ENCODE results near the gene RFXAP. TPM values are rescaled to one million over a fixed set of nuclear protein-coding genes. Genes with fewer than 3 reads are reported as not detected.

RFXAP gene
- total RNA-seq, 1 experiment from 2014 or later: 9.2 TPM

GRCh38 chr13:36774931-36775330 lies 44.1 kb upstream of the RFXAP start:
- DNase-seq (ENCODE audit: low spot score) (no peak), ATAC-seq (no peak)
- POLR2A ChIA-PET: no interaction called here
- Mint-ChIP-seq H3K9me3 (peaks cover 8% of the 10 kb centered on the region), H3K4me1 (peaks cover 27% of the 10 kb centered on the region), H3K36me3 (peaks cover 5% of the 10 kb centered on the region; the same call in 1 of the 2 replicates), H3K27ac (no peak overlapping the region), H3K4me3 (no peak overlapping the region), H3K27me3 (ENCODE audit: low read depth) (no peaks in the 10 kb centered on the region)
- CTCF ChIA-PET: no interaction called here
- no peak for TF ChIP-seq AR (CRISPR knock-in tag; IDR thresholded peaks at IDR 0.05)
- TF ChIP-seq ZMAT4 (CRISPR knock-in tag; IDR thresholded peaks at IDR 0.05): no peak
- no peak for TF ChIP-seq NR3C1 (CRISPR knock-in tag; conservative IDR thresholded peaks at IDR 0.05; ENCODE audit: low read depth)
- no peak for TF ChIP-seq JAZF1 (CRISPR knock-in tag; IDR thresholded peaks at IDR 0.05)
- TF ChIP-seq ZNF425 (CRISPR knock-in tag; conservative IDR thresholded peaks at IDR 0.05): no peak
- no peak for TF ChIP-seq HMGXB4 (CRISPR knock-in tag; IDR thresholded peaks at IDR 0.05)
- no peak for TF ChIP-seq ZNF512 (CRISPR knock-in tag; IDR thresholded peaks at IDR 0.05; ENCODE audit: borderline replicate concordance)
- TF ChIP-seq ZNF121 (CRISPR knock-in tag; IDR thresholded peaks at IDR 0.05): no peak
- TF ChIP-seq ZNF263 (CRISPR knock-in tag; IDR thresholded peaks at IDR 0.05; ENCODE audit: low read depth): no peak
- no peak for TF ChIP-seq MYBL2 (CRISPR knock-in tag; IDR thresholded peaks at IDR 0.05)
- no peak for TF ChIP-seq ATF2 (CRISPR knock-in tag; IDR thresholded peaks at IDR 0.05; ENCODE audit: borderline replicate concordance, low read depth)
- TF ChIP-seq FOXJ3 (CRISPR knock-in tag; IDR thresholded peaks at IDR 0.05; ENCODE audit: borderline replicate concordance): no peak
- no peak for TF ChIP-seq STAT6 (CRISPR knock-in tag; conservative IDR thresholded peaks at IDR 0.05; ENCODE audit: low read depth)
- no peak for TF ChIP-seq ETV6 (CRISPR knock-in tag; IDR thresholded peaks at IDR 0.05)
- TF ChIP-seq E2F1 (CRISPR knock-in tag; IDR thresholded peaks at IDR 0.05): no peak
- TF ChIP-seq ZNF138 (CRISPR knock-in tag; conservative IDR thresholded peaks at IDR 0.05): no peak
- no peak for TF ChIP-seq ZNF532 (CRISPR knock-in tag; IDR thresholded peaks at IDR 0.05; ENCODE audit: borderline replicate concordance)
- TF ChIP-seq OVOL2 (CRISPR knock-in tag; IDR thresholded peaks at IDR 0.05; ENCODE audit: borderline replicate concordance): no peak
